GM18867 (cell line): ENCODE data around the gene POLA1.

ENCODE experiments used
- ATAC-seq: cut with Tn5 transposase; IDR thresholded peaks from one replicate; pipeline ENCODE4 v1.9.1; 2021; ENCODE audit warnings: mild to moderate bottlenecking, moderate library complexity; ENCODE audit not compliant: unreplicated experiment

POLA1 gene

DNA sequence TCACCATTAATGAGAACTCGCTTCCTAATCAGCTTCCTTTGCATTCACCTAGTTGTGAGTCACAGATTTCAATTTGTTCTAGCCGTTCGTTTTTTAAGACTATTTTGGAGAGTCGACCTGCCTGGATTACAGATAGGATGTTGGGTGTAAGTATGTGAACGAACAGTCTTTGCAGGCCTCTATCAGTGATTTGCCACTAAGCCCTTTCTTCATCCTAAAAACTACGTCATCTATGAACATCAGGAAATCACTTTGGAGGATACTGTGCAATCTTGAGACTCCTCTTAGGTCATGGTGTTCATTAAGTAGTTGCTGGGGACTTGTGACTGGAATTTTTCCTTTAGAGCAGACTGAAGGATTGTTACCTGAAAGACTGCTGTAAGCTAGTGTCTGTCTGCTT lies 1.1 kb downstream of the POLA1 start:
- ATAC-seq: no peak

DNA sequence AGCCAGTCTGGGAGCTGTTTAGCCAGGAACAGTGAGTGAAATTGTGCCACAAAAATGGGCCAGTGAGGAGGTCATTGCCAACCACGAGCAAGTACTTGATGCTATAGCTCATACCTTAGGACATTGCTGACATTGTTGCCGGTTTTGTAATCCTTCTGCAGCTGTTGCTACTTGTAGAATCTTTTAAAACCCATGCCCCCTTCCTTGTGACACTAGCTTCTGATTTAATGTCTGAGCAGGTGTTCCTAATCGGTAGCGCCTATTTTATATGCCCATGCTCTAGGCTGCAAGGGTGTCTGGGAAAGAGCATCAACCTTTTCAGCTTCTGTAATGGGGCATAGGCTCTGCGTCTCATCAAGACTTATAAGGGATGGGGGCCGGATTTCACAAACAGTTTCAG lies 2.6 kb downstream of the POLA1 start:
- no peak for ATAC-seq

DNA sequence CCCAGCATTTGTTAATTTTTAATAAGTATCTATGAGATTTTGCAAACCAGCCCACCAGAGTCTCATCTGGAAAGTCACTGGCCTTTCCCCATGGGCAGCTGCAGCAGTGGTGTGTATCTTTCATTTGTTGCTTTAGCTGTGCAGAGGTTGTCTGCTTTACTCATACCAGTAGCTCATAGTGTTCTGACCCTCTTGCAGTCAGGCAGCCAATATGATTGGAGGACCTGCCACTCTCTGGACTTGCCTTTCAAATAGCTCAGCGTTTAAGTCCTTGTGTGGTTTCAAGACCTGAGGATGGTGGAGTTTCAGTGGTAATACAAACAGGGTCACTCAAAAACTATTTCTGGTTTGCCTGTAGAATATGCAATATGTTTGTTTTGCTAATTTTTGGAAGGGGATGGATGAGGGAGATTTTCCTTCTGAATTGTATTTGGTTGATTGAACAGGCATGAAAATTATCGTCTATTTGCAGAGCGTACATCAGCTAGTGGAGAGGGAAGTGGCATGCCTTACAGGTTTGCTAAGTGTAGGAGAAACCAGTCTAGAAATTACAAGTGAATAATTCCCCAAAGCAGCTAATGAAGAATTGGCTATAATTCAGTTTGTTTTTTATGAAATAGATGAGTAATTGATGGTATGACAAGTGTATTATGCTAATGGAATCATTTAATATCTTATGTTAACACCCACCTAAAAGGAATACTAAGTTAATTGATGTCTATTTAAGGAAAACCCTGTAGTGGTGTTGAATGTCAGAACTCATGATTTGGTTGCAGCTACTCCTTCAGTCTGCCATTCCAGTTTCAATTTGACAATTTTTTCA lies 8.9 kb downstream of the POLA1 start:
- ATAC-seq: peak; percentile 98

DNA sequence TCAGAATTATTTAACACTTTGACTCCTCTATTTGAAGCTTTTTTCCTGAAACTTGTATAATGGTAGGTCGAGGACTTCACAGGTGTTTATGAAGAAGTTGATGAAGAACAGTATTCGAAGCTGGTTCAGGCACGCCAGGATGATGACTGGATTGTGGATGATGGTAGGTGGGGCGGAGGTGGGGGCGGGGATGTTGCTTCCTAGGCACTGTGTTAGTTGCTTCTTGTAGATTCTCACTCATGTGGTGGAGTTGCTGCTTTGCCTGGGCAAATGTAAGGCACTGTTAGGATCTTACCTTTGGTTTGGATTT lies 9.4 kb downstream of the POLA1 start:
- ATAC-seq: no peak

DNA sequence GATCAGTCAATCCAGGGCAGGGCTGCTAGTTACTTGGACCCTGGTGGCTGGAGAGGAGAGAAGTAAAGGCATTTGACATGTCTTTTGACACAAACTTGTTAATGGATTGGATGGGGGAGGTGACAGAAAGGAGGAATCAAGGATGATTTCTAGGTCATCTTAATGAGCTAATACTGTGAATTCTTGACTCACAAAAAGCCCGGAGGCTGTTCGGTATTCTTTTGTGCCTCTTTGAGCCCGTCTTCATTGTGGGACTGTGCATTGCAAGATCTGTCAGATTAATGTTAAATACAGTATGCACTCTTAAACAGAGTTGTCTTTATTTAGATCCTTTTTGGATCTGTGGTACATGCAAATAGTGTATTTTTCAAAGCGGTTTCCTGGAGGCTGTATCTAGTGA lies 25.1 kb downstream of the POLA1 start:
- ATAC-seq: no peak

DNA sequence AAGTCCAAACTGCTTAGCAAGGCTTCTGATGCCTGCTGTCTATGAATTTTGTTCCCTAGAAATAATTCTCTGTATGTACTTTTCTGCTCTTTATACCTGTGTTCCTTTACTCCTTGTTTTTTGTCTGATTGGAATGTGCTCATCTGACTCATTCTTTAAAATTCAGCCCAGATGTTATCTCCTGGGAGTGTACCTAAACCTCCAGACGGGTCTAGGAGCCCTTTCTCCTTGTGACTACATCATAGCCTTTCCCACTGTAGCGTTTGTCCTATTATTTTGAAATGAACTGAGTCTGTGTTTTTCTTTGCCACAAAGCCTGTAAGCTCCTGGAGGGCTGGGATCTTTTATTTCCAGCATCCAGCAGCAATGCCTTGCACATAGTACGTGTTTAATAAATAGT lies 26.3 kb downstream of the POLA1 start:
- no peak for ATAC-seq

DNA sequence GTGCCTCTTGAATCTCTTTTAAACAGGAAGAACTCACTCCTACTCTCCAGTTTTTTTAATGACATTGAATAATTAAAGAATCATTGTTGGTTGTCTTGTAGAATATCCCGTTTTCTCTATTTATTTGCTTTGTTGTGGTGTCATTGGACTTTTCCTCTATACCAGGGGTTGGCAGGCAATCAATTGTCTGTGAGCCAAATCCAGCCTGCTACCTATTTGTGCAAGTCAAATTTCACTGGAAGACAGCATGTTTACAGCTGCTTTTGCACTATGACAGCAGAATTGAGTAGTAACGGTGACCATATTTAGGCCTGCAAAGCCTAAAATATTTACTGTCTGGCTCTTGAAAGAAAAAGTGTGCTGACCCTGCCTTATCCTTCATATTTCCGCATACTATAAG lies 34.8 kb downstream of the POLA1 start:
- no peak for ATAC-seq

DNA sequence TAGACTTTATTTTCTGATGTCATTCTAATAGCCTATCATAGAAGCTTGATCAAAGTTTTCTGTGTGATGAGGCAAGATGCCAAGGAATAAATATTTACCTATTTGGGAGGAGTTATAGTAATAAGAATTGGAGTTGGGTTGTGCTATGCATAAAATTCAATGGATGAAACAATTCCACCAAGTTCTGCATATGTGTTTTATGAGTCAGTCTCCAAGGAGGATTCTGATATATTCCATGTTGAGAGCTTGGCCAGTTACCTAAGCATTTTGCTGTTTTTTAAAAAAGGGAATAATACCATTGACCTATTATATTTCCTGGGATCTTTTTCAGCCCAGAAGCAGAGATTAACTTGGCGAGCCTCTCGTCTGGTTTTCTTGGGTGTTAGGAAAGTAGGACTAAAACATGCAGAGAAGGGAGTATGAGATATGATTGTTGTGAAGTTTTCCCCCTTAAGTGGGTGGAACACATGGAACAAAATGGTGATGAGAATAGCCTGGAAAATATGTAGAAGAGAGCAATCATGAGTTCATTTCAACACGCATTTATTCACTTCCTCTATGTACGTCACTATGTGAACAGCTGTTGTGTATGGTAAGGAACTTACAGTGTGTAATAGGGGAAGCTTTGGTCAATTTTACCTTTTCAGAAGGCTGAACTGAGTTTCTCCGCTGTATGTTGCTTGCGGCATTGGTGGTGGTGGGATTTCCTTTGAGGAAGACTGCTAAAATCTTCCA lies 39.2 kb downstream of the POLA1 start:
- no peak for ATAC-seq

DNA sequence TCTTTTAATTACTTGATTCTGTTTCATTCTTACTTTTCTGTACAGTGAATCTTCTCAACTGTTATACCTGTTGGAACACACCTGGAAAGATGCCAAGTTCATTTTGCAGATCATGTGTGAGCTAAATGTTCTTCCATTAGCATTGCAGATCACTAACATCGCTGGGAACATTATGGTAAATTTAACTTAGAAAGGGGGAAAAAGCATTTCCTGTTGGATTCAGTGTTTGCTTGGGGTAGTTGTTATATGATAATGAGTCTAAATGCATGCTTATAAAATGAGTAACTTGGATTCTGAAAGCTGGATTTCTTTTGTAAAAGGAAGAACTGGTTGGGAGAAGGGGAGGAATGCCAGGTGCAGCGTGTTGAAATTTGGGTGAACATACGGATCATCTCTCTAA lies 47.6 kb downstream of the POLA1 start:
- ATAC-seq: no peak

DNA sequence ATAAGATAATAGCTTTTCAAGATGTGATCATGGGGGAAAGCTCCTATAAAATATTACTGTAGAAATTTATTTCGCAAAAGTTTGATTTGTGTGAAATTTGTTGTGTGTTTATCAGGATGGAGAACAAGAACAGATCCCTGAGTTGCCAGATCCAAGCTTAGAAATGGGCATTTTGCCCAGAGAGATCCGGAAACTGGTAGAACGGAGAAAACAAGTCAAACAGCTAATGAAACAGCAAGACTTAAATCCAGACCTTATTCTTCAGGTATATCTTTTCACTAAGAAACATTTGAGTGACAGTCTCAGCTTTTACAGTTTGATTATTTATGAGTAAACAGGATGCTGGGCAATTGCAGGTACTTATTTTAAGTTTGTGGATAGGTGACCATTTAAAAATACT lies 54.5 kb downstream of the POLA1 start:
- no peak for ATAC-seq

DNA sequence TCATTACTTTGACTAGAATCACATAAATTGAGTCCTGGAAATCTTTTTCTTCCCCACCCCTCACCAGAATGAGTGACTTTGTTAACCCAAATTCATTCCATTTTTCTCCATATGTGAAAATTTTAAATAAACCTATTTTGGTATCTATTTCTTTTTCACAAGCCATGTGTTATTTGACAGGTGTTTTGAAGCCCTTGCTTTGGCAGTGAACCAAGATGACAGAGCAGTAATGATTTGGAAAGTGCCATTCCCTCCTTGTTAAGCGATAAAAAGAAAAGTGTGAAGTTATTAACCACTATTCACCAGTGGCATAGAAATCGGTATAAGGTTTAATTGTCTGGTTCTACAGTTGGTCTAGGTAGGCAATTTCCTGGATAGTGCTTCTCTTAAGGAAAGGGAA lies 66.1 kb downstream of the POLA1 start:
- no peak for ATAC-seq

DNA sequence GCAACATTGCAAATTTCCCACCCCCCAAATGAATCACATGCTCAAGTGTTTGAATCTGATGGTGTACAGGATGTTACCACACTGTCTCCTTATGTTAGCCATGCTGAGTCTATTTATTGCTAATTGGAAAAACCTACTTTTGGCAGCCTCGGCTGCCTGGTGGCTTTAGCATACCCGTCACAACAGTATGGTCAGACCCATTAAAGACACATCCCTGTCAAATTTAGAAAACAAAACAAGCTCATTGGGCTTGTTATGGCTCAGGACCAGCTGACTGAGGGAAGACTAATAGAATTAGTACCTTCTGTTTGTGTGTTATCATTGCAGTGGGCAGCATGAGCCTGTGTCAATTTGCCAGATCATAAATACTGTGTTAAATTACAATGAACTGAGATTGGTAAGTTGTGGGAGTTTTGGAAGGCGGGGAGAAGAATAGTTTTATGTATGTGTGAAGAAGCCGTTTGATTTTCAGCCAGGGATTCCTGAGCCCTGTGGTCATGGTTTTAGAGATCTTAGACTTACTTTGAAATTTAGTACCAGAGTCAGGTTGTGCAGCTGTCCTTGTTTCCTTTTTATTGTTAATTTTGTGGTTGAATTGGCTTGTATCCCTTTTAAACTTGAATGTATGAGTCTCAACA lies 66.8 kb downstream of the POLA1 start:
- ATAC-seq: no peak

DNA sequence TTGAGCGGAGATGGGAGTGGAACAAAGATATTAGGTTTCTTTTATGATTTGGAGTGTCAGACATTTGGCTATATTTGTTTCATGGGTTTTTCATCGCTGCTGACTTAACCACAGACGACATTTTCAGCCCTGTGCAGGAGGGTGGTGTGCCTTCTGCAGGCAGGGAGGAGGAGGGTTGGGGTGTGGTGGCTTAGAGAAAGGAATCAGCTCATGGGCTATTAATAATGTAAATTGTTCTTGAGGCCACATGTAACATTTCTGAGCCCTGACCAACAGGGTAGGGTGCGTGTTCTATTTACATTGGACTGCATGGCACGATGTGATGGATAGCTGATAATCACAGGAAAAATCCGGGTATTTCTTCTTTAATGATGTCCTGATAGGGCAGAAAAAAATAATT lies 67.6 kb downstream of the POLA1 start:
- no peak for ATAC-seq

DNA sequence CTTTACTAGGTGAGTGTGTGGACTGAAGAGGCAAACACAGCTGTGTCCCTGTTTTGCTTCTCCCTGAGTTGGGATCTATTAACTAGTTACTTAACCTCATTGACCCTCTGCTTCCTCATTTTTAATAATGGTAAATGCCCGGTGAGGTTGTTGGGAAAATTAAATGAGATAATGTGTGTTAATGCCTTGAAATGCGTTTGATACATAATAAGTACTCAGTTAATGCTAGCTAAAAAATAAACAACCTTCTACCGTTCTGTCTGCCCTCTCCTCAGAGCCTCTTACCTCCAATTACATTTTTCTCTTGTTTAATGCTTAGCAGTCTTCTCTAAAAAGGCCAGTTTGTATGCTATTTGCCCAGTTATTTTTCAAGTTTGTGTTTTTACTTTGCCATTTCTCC lies 70.3 kb downstream of the POLA1 start:
- no peak for ATAC-seq

DNA sequence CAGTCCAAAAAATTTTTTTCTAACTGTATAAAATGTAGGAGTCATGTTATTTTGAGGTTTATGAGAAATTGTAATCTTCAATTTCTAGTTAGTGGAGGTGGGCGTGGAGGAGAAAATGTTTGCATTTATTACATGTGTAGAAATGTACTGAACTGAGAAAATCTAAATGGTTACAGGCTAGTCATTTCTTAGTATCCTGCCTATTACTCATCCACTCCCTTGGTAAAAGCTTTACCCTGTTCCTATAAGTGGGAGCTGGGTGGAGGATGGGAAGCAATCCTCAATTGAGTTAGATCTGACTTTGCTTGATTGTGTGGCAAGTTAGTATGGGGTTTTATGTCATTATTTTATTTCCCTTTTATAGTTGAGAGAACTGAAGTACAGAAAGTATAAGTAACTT lies 73.8 kb downstream of the POLA1 start:
- no peak for ATAC-seq

DNA sequence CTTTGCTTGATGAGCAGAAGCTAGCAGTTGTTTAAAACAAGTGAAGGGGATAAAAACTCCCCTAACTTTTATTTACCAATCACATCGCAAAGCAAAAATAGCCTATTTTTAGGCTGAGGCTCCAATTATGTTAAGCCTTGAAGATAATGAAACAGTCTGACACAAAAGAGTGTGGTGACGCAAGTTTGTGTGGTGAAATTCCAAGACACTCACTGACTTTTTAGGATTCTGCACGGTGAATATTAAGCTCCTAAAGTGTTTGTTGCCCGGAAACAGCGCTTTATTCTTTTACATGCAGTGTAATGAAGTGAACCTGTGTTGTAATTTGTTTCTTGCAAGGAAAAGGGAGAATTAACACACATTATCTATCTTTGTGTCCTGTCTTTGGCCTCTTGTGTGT lies 74.8 kb downstream of the POLA1 start:
- no peak for ATAC-seq

DNA sequence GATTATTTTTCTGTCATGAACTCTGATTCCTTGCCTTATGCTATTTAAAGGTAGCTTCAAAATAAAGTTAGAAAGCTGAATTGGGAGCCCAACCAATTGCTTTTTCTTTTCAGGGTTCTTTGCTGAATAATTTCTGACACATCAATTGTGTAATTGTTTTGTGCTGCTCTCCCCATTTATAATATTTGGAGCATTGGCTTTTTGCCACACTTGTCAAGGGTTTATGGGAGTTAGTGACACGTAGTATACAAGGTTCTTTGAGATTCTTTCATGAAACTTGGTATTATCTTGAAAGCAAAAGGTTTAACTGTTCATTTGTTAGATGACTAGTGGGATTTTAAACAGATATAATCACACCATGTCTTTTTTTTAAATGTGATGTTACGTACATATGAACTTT lies 80.9 kb downstream of the POLA1 start:
- ATAC-seq: no peak

DNA sequence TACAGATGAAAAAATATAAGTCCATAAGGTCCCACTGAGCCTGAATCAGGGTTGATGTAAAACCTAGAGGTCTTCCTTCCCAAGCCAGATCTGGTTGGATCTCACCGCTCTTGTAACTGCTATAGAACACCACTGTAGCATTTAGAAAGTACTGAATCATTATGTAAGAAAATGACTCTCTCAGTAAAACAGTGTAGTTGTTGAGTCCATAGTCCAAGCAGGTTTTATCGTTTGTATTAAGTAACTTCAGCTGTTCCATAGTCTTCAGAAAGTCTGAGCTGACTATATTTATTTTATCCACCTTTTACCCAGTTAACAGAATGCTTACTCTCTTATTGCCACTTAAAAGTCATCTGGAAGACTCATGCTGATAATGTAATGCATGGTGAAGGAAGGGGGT lies 82.2 kb downstream of the POLA1 start:
- ATAC-seq: no peak

DNA sequence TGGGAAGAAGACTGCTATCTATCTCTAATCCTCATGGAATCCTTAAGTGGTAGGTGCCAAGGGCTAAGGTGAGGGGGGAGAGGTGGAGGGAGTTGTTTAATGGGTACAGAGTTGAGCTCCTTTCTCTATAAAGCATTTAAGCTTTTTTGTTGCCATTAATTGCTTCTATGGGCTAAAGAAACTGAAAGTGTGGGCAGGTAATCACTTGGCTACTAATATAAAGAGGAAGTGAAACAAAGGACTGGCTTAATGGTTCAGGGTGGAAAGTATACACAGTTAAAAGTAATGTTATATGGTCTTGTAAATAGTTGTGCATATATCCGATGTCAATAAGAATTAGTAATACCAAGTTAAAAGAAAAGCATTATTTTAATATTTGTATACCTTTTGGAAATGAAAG lies 83.9 kb downstream of the POLA1 start:
- ATAC-seq: peak; percentile 99

DNA sequence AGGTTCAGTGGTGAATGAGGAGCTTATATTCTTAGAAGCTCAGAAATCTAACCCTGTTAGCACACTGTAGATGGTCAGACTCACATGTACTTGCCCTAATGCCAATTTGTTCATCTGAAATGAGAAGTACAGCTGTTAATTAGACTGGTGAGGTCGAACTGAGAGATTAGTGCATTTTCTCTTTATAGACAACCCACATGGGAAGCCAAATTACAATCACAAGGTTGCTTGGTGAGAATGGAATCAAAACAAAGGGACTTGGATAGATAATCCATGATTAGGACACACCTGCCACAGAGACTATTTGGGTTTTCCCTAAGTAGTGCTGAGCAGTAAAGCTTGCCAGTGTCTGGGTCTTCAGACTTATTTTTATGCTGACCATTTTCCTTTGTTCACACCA lies 88.3 kb downstream of the POLA1 start:
- ATAC-seq: no peak

DNA sequence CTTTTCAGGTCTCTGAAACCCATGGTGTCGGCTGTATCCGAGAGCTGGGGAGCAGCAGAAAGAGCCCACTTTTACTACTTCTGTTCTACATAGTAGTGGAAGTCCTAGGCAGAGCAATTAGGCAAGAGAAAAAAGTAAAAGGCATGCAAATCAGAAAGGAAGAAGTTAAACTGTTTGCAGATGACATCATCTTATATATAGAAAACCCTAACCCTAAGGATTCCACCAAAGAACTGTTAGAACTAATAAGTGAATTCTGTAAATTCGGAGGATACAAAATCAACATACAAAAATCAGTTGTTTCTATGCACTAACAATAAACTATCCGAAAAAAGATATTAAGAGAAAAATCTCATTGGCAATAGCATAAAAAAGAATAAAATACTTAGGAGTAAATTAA lies 95.3 kb downstream of the POLA1 start:
- ATAC-seq: no peak

DNA sequence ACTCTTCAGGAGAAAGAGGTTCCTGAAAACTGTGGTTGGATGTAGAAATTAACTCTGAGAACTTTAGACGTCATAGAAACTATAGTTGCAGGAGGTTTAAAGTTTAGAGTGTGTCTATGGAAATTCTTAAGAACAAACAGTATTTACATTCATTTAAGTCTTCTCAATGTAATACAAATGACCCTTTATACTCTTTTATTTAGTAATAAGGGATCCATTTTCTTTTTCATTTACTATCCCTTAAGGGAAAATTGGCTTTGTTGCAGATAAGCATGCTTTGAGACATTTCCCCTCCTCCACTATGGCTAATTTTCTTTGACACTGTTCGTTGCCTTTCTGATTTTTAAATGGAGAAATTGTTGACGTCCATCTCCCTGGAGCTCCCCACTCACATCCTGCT lies 96.4 kb downstream of the POLA1 start:
- ATAC-seq: no peak
